Thyroid gland (tissue), 4 donors: Measurements from ENCODE around the gene CLIP2. TPM values are rescaled to one million over a fixed set of nuclear protein-coding genes. Genes with fewer than 3 reads are reported as not detected.

Source experiments
- DNase-seq, 2 donors: peaks; one replicate each; pipeline ENCODE4 v3.0.0-alpha.2; 2019
- H3K27ac ChIP-seq, 3 donors: fragments of 200-600 bp; sonication (generic); 1 replicate in 2 of 3; 2 replicates in 1 of 3; pipeline ENCODE4 v1.5.1; 2016 to 2019; ENCODE audit warnings: mild to moderate bottlenecking in 1 of 3, moderate library complexity in 1 of 3
- H3K27me3 ChIP-seq: fragments of 200-600 bp; sonication (generic); one replicate; pipeline ENCODE4 v1.5.1; 2019
- H3K36me3 ChIP-seq, 2 donors: fragments of 200-600 bp; sonication (generic); one replicate each; pipeline ENCODE4 v1.5.1; 2016 to 2019
- H3K4me1 ChIP-seq, 2 donors: fragments of 200-600 bp; sonication (generic); one replicate each; pipeline ENCODE4 v1.5.1; 2017 to 2019
- H3K4me3 ChIP-seq, 3 donors: fragments of 200-600 bp; sonication (generic); replicated peaks in 1 of 3; 1 replicate in 2 of 3; 2 replicates in 1 of 3; pipeline ENCODE4 v1.5.1; 2016; ENCODE audit warnings: mild to moderate bottlenecking in 1 of 3
- H3K9me3 ChIP-seq: fragments of 200-600 bp; sonication (generic); one replicate; pipeline ENCODE4 v1.5.1; 2017
- POLR2A ChIP-seq, 2 donors: fragments of 450-650 bp; IDR thresholded peaks; one replicate each; pipeline ENCODE4 v1.6.1; 2017; ENCODE audit warnings: antibody characterized with exemption in 2 of 2, mild to moderate bottlenecking in 2 of 2, moderate library complexity in 1 of 2
- WGBS, 2 donors: methylation state at CpG; one replicate each; pipeline ENCODE4 v1.1.5; 2017; 5-methylcytosine and 5-hydroxymethylcytosine counted together
- intact Hi-C: fragments of 100-400 bp; cut with DNase I; formaldehyde crosslinking; loops from one replicate; pipeline ENCODE4 v1.15.1; 2023
- total RNA-seq, 4 donors: library from RNA; depleted of rRNA; stranded (reverse); fragments of >200 nt; gene quantifications; one replicate each; pipeline ENCODE4 v1.2.3, GENCODE V29; 2016
- TF ChIP-seq, protein P1 (sequence below), 6 experiments: fragments of 200-600 bp in 3 of 6; fragments of 450-650 bp in 3 of 6; sonication (generic) in 3 of 6; IDR thresholded peaks; one replicate each; pipeline ENCODE4 v1.5.1; 2016 to 2019; ENCODE audit warnings: antibody characterized with exemption in 6 of 6, mild to moderate bottlenecking in 2 of 6, inconsistent platforms in 1 of 6, moderate library complexity in 1 of 6

The CLIP2 gene
- total RNA-seq, 4 donors from 2014 or later, result 4.4 to 16.5 (median 6.7) TPM

- WGBS, 2 donors, result 4 to 17% methylated on average over 2 to 10 of the region's 61 CpGs
- H3K36me3 ChIP-seq, result no peaks in the 10 kb centered on the region
- intact Hi-C loops, result no loop called here
- H3K4me3 ChIP-seq, result peak overlapping the region; percentile 10 to 78 (median 55)
- H3K27me3 ChIP-seq, result no peaks in the 10 kb centered on the region
- H3K9me3 ChIP-seq, result no peaks in the 10 kb centered on the region
- peak; percentile 53 to 54 for DNase-seq
- peak in 1 of 2 donors; percentile 57 for TF ChIP-seq POLR2A (IDR thresholded peaks at IDR 0.05)
- TF ChIP-seq, protein P1, sequence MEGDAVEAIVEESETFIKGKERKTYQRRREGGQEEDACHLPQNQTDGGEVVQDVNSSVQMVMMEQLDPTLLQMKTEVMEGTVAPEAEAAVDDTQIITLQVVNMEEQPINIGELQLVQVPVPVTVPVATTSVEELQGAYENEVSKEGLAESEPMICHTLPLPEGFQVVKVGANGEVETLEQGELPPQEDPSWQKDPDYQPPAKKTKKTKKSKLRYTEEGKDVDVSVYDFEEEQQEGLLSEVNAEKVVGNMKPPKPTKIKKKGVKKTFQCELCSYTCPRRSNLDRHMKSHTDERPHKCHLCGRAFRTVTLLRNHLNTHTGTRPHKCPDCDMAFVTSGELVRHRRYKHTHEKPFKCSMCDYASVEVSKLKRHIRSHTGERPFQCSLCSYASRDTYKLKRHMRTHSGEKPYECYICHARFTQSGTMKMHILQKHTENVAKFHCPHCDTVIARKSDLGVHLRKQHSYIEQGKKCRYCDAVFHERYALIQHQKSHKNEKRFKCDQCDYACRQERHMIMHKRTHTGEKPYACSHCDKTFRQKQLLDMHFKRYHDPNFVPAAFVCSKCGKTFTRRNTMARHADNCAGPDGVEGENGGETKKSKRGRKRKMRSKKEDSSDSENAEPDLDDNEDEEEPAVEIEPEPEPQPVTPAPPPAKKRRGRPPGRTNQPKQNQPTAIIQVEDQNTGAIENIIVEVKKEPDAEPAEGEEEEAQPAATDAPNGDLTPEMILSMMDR (IDR thresholded peaks at IDR 0.05), result no peak
- H3K27ac ChIP-seq, result peak overlapping the region; percentile 98 to 99 (median 99)
- H3K4me1 ChIP-seq, result peaks cover 34 to 51% of the 10 kb centered on the region in 2 donors
Observed at GRCh38 chr7:74454021-74454924, 165.1 kb downstream of the CLIP2 start.

DNA sequence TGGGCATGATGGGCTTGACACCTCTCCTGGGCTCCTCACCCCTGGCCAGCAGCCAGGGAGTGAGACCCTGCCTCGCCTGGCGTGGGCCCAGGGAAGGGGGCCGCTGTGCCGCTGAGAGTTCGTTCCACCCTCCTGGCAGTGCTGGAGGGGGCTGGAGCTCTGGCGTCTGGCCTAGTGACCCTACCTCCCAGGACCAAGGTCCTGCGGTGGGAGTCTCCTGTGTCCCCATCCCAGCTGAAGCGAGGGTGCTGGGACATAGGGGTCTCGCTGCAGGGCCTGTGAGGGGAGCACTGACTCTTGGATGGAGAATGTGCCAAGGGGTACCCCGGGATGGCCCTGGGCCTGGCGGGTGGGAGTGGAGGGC is 165.7 kb downstream of the CLIP2 start:
- H3K36me3 ChIP-seq, result no peaks in the 10 kb centered on the region
- intact Hi-C loops, result no loop called here
- H3K9me3 ChIP-seq, result no peaks in the 10 kb centered on the region
- H3K27ac ChIP-seq, result peak overlapping the region; percentile 98 to 99 (median 99)
- no peak for TF ChIP-seq POLR2A (IDR thresholded peaks at IDR 0.05)
- TF ChIP-seq, protein P1 (IDR thresholded peaks at IDR 0.05), result no peak
- no peaks in the 10 kb centered on the region for H3K27me3 ChIP-seq
- H3K4me1 ChIP-seq, result peaks cover 40 to 57% of the 10 kb centered on the region in 2 donors
- DNase-seq, result no peak
- peak overlapping the region; percentile 10 to 78 (median 55) for H3K4me3 ChIP-seq
- WGBS, 2 donors, result 70 to 80% methylated on average over 3 to 4 of the region's 11 CpGs

DNA sequence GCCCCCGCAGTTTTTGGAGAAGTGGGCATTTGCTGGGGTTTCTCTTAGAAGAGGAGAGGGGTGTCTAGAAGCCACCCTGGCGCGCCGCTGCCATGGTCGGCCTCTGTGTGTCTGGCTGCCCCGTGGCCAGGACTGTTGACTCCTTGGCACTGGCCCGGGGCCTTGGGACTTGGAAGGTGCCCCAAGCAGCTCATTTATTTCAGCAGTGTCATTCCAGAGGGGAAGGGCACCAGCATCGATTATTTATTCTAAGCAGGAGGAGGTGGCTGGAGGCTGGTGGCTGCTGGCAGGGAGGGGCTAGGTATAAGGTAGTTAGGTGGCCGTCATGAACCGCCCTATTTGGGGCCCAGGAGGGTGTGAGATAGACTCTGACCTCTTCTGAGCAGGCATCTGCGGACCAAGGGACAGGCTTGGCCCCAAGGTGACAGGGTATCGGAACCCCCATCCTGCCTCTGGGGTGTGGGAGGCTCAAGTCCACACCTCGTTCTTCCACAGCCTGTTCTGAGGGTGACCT is 166.1 kb downstream of the CLIP2 start:
- H3K4me3 ChIP-seq, result peak overlapping the region in 1 of 3 donors; percentile 78
- no peaks in the 10 kb centered on the region for H3K27me3 ChIP-seq
- DNase-seq, result peak; percentile 83 to 85
- TF ChIP-seq, protein P1 (IDR thresholded peaks at IDR 0.05), result no peak
- peak; percentile 24 to 87 for TF ChIP-seq POLR2A (IDR thresholded peaks at IDR 0.05)
- peaks cover 44 to 62% of the 10 kb centered on the region in 2 donors for H3K4me1 ChIP-seq
- intact Hi-C loops, result no loop called here
- WGBS, 2 donors, result 54 to 72% methylated on average over 10 to 13 of the region's 13 CpGs
- no peaks in the 10 kb centered on the region for H3K9me3 ChIP-seq
- peak overlapping the region; percentile 98 to 99 (median 99) for H3K27ac ChIP-seq
- H3K36me3 ChIP-seq, result no peaks in the 10 kb centered on the region

Other genes starting within 250 kb of the CLIP2 start
- 10 to 100 TPM; 16.7 to 32.8 (median 21.5) TPM for gene LIMK1, start 205.6 kb upstream of the CLIP2 start, total RNA-seq
- 100 to 1,000 TPM; 267 to 323 (median 298) TPM for gene EIF4H, start 115.1 kb upstream of the CLIP2 start, total RNA-seq
- 1 to 10 TPM in 3 of 4 donors, under 1 TPM in 1; 0.93 to 3.4 (median 2.5) TPM for gene LAT2, start 79.4 kb upstream of the CLIP2 start, total RNA-seq
- 10 to 100 TPM; 11.4 to 16.8 (median 14.0) TPM for gene RFC2, start 35.0 kb upstream of the CLIP2 start, total RNA-seq
- 10 to 100 TPM; 28.1 to 41.1 (median 31.0) TPM for gene GTF2IRD1, start 164.5 kb downstream of the CLIP2 start, total RNA-seq